Trophoblast cell (in vitro differentiated cells and primary cell): ENCODE results near the gene OR2S2.

Experiments used
- DNase-seq, 2 donors: peaks; one replicate each; pipeline ENCODE4 v3.0.0-alpha.2; 2016
- H2AFZ ChIP-seq: 2 replicates; pipeline ENCODE4 v1.6.1; 2013; ENCODE audit warnings: low read length, moderate library complexity, mild to moderate bottlenecking; ENCODE audit not compliant: insufficient read depth, poor library complexity
- H2AK5ac ChIP-seq: 2 replicates; pipeline ENCODE4 v1.6.1; 2013; ENCODE audit warnings: mild to moderate bottlenecking, low read length
- H2BK120ac ChIP-seq: 2 replicates; pipeline ENCODE4 v1.6.1; 2013; ENCODE audit warnings: low read length, mild to moderate bottlenecking, moderate library complexity; ENCODE audit not compliant: insufficient read depth, poor library complexity
- H2BK12ac ChIP-seq: 2 replicates; pipeline ENCODE4 v1.6.1; 2013; ENCODE audit warnings: mild to moderate bottlenecking, low read length, moderate library complexity
- H2BK5ac ChIP-seq: 2 replicates; pipeline ENCODE4 v1.6.1; 2013; ENCODE audit warnings: low read length, low read depth, moderate library complexity, mild to moderate bottlenecking; ENCODE audit not compliant: poor library complexity
- H3K14ac ChIP-seq: 2 replicates; pipeline ENCODE4 v1.6.1; 2013; ENCODE audit warnings: mild to moderate bottlenecking, low read length
- H3K18ac ChIP-seq: 2 replicates; pipeline ENCODE4 v1.6.1; 2013; ENCODE audit warnings: mild to moderate bottlenecking, low read length
- H3K23ac ChIP-seq: 2 replicates; pipeline ENCODE4 v1.6.1; 2013; ENCODE audit warnings: low read length
- H3K27ac ChIP-seq: 2 replicates; pipeline ENCODE4 v1.5.1; 2013; ENCODE audit warnings: low read depth, mild to moderate bottlenecking, inconsistent platforms, low read length, moderate library complexity
- H3K27me3 ChIP-seq: 2 replicates; pipeline ENCODE4 v1.6.1; 2013; ENCODE audit warnings: inconsistent platforms, mild to moderate bottlenecking, low read length, moderate library complexity; ENCODE audit not compliant: insufficient read depth
- H3K36me3 ChIP-seq, 2 experiments: 1 replicate in 1 of 2; 2 replicates in 1 of 2; pipeline ENCODE4 v1.6.1; 2013; ENCODE audit warnings: low read length in 2 of 2, mild to moderate bottlenecking in 2 of 2, moderate library complexity in 1 of 2; ENCODE audit not compliant: insufficient read depth in 2 of 2, control insufficient read depth in 1 of 2
- H3K4ac ChIP-seq: 2 replicates; pipeline ENCODE4 v1.6.1; 2013; ENCODE audit warnings: low read depth, mild to moderate bottlenecking, low read length, moderate library complexity
- H3K4me1 ChIP-seq, 2 experiments: 1 replicate in 1 of 2; 2 replicates in 1 of 2; pipeline ENCODE4 v1.6.1; 2013; ENCODE audit warnings: low read length in 2 of 2, mild to moderate bottlenecking in 2 of 2, moderate library complexity in 1 of 2; ENCODE audit not compliant: insufficient read depth in 2 of 2, control insufficient read depth in 1 of 2
- H3K4me2 ChIP-seq: 2 replicates; pipeline ENCODE4 v1.6.1; 2013; ENCODE audit warnings: inconsistent platforms, mild to moderate bottlenecking, low read length, moderate library complexity
- H3K4me3 ChIP-seq: 2 replicates; pipeline ENCODE4 v1.5.1; 2013; ENCODE audit warnings: mild to moderate bottlenecking, low read depth, low read length, inconsistent platforms
- H3K79me1 ChIP-seq: one replicate; pipeline ENCODE4 v1.6.1; 2013; ENCODE audit warnings: low read length
- H3K79me2 ChIP-seq: 2 replicates; pipeline ENCODE4 v1.6.1; 2013; ENCODE audit warnings: low read length, mild to moderate bottlenecking; ENCODE audit not compliant: control insufficient read depth, insufficient read depth, poor library complexity
- H3K9ac ChIP-seq: 2 replicates; pipeline ENCODE4 v1.6.1; 2013; ENCODE audit warnings: mild to moderate bottlenecking, low read length
- H3K9me3 ChIP-seq: 2 replicates; pipeline ENCODE4 v1.6.1; 2013; ENCODE audit warnings: low read depth, mild to moderate bottlenecking, control low read depth, inconsistent platforms, low read length; ENCODE audit not compliant: insufficient read depth
- H4K12ac ChIP-seq: 2 replicates; pipeline ENCODE4 v1.6.1; 2013; ENCODE audit warnings: low read depth, mild to moderate bottlenecking, low read length, moderate library complexity
- H4K8ac ChIP-seq: 2 replicates; pipeline ENCODE4 v1.6.1; 2013; ENCODE audit warnings: low read depth, mild to moderate bottlenecking, low read length, moderate library complexity
- H4K91ac ChIP-seq: one replicate; pipeline ENCODE4 v1.6.1; 2013; ENCODE audit warnings: low read depth, mild to moderate bottlenecking, low read length, moderate library complexity
- whole genome bisulfite sequencing: extraction: QIAGEN DNeasy Blood & Tissue Kit; methylation state at CpG from one replicate; pipeline ENCODE4 v1.1.7; 2013; ENCODE audit warnings: missing lambda C conversion rate; ENCODE audit not compliant: insufficient read length, insufficient coverage; ENCODE audit errors: extremely low coverage; 5-methylcytosine and 5-hydroxymethylcytosine counted together

Gene OR2S2

DNA sequence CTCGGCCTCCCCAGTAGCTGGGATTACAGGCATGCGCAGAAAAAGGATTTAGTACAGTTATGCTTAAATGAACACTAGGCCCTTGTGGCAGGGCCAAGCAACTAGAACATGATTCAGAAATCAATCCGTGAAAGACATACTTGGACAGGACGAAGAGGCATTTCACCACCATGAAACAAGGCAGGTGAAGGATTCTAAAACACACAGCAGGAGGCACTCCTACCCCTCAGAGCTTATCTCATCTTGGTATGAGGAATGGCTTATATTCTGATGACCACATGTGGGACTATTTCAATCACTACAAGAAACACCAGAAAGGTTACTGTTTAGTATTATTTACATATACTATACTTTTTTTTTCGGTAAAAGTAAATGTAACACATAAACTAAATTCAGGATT lies 15.7 kb downstream of the OR2S2 start:
- Histone ChIP-seq H3K18ac (no peak overlapping the region), H3K14ac (no peak overlapping the region), H2AK5ac (no peak overlapping the region), H4K91ac (no peak overlapping the region), H2BK5ac (no peak overlapping the region), H3K4me2 (no peak overlapping the region), H4K12ac (no peak overlapping the region), H2BK12ac (no peak overlapping the region), H2BK120ac (no peak overlapping the region), H3K27ac (no peak overlapping the region), H3K27me3 (peaks cover 5% of the 10 kb centered on the region), H4K8ac (no peak overlapping the region), H3K23ac (no peak overlapping the region), H3K4me3 (no peak overlapping the region), H3K9ac (no peak overlapping the region), H2AFZ (no peak overlapping the region), H3K4ac (no peak overlapping the region), H3K79me2 (no peaks in the 10 kb centered on the region), H3K4me1 (peaks cover 3% of the 10 kb centered on the region in 2 experiments), H3K79me1 (no peaks in the 10 kb centered on the region), H3K9me3 (peaks cover 12% of the 10 kb centered on the region), H3K36me3 (no peaks in the 10 kb centered on the region)
- DNase-seq = peak; percentile 70 to 81
- no CpG with 5 or more reads among the region's 5 CpGs for WGBS

GRCh38 chr9:35940458-35941407 lies 17.2 kb downstream of the OR2S2 start:
- no peak overlapping the region for H4K8ac ChIP-seq
- H3K9me3 ChIP-seq = peaks cover 12% of the 10 kb centered on the region
- no peak overlapping the region for H4K12ac ChIP-seq
- H3K14ac ChIP-seq = no peak overlapping the region
- no peak overlapping the region for H3K4ac ChIP-seq
- H2AK5ac ChIP-seq = no peak overlapping the region
- no peaks in the 10 kb centered on the region for H3K79me2 ChIP-seq
- no peak overlapping the region for H4K91ac ChIP-seq
- no peak overlapping the region for H2BK12ac ChIP-seq
- no peak overlapping the region for H3K4me2 ChIP-seq
- peaks cover 3% of the 10 kb centered on the region in 2 experiments for H3K4me1 ChIP-seq
- H3K27ac ChIP-seq = no peak overlapping the region
- no peaks in the 10 kb centered on the region for H3K36me3 ChIP-seq
- WGBS = no CpG with 5 or more reads among the region's 7 CpGs
- H2BK120ac ChIP-seq = no peak overlapping the region
- H3K4me3 ChIP-seq = no peak overlapping the region
- no peak overlapping the region for H3K18ac ChIP-seq
- H3K27me3 ChIP-seq = peaks cover 5% of the 10 kb centered on the region
- H3K79me1 ChIP-seq = no peaks in the 10 kb centered on the region
- no peak overlapping the region for H3K23ac ChIP-seq
- no peak overlapping the region for H2BK5ac ChIP-seq
- peak; percentile 68 to 84 for DNase-seq
- H2AFZ ChIP-seq = no peak overlapping the region
- H3K9ac ChIP-seq = no peak overlapping the region

DNA sequence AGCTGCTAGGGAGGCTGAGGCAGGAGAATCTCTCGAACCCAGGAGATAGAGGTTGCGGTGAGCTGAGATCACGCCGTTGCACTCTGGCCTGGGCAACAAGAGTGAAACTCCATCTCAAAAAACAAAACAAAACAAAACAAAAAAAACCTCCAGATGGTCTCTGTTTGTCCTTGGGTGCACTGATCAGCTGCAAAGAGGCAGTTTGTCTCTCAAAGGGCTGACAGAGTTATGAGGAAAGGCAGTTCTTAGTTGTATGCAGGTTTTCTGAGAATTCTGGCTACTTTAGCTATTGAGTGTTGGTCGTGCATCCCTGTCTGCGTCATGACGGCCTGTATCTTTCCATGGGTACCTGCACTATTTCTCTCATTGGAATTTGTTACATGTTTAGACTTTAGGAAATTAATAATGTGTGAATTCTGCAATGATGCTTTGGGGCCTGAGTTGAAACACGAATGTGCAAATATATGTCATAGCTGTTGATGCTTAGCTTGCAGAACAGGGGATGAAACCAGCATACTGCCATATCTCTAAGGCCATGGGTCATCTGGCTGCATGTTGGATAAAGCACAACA lies 18.2 kb downstream of the OR2S2 start:
- Histone ChIP-seq H2BK120ac (no peak overlapping the region), H3K4ac (no peak overlapping the region), H2BK12ac (no peak overlapping the region), H3K9me3 (peaks cover 7% of the 10 kb centered on the region), H3K23ac (no peak overlapping the region), H4K8ac (no peak overlapping the region), H3K79me2 (no peaks in the 10 kb centered on the region), H4K91ac (no peak overlapping the region), H2AK5ac (no peak overlapping the region), H3K18ac (no peak overlapping the region), H3K36me3 (no peaks in the 10 kb centered on the region), H3K14ac (no peak overlapping the region), H3K4me3 (no peak overlapping the region), H3K9ac (no peak overlapping the region), H3K27me3 (peaks cover 5% of the 10 kb centered on the region), H4K12ac (no peak overlapping the region), H2AFZ (no peak overlapping the region), H3K4me2 (no peak overlapping the region), H3K4me1 (no peaks in the 10 kb centered on the region), H3K79me1 (no peaks in the 10 kb centered on the region), H2BK5ac (no peak overlapping the region), H3K27ac (no peak overlapping the region)
- no CpG with 5 or more reads among the region's 8 CpGs for WGBS
- peak; percentile 79 to 91 for DNase-seq

DNA sequence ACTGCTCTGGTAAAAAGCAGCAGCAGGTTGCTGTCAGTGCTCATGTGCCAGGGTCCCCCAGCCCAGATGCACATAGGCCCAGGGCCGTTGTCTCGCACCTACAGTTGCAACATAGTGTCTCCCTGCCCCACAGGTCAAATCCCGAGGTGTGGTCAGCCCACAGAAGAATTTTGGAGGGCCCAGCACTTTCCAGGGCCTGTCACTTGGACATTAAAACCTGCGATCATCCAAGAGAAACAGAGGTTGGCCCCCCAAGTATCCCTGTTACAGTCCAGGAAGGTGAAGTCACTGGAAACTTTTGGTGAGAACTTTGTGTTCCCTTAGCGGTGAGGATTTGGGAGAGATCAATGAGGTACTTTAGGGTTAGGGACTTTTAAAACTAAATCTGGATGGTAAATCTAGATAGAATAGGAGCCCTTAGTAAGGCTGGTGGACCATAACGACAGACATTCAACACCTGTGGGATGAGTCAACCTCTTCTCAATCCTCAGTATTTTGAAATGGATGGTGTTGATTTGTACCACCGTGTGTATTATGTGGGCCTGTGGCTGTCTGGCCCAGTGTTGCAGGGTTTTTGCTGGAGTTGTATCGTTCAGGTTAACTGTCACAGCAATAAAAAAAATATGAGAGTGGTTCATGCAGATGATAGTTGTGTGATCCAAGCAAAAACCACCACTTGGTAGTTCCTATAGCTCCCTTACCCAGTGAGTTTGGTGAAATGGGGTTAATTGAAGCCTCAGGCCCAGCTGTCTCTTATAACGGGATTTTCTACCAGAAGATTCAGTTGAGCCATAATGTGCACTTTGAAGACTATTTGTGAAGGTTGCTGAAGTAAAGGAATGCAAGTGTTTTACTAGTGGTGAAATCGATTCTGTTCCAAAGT lies 19.2 kb downstream of the OR2S2 start:
- no peak overlapping the region for H3K4me3 ChIP-seq
- WGBS = no CpG with 5 or more reads among the region's 10 CpGs
- H3K23ac ChIP-seq = no peak overlapping the region
- H3K9ac ChIP-seq = peak overlapping the region; percentile 39
- H3K27ac ChIP-seq = no peak overlapping the region
- H3K9me3 ChIP-seq = peaks cover 6% of the 10 kb centered on the region
- no peak overlapping the region for H3K4ac ChIP-seq
- H3K79me1 ChIP-seq = no peaks in the 10 kb centered on the region
- H4K12ac ChIP-seq = no peak overlapping the region
- H4K8ac ChIP-seq = no peak overlapping the region
- H4K91ac ChIP-seq = no peak overlapping the region
- no peak overlapping the region for H3K18ac ChIP-seq
- H2AK5ac ChIP-seq = no peak overlapping the region
- H2BK12ac ChIP-seq = no peak overlapping the region
- H2BK5ac ChIP-seq = no peak overlapping the region
- no peak overlapping the region for H2BK120ac ChIP-seq
- H3K36me3 ChIP-seq = no peaks in the 10 kb centered on the region
- peaks cover 5% of the 10 kb centered on the region for H3K27me3 ChIP-seq
- peak; percentile 41 to 71 for DNase-seq
- H3K4me1 ChIP-seq = no peaks in the 10 kb centered on the region
- no peak overlapping the region for H3K14ac ChIP-seq
- no peaks in the 10 kb centered on the region for H3K79me2 ChIP-seq
- H3K4me2 ChIP-seq = no peak overlapping the region
- H2AFZ ChIP-seq = no peak overlapping the region
